ENCODE results near the gene TLCD4. TPM values are rescaled to one million over a fixed set of nuclear protein-coding genes. Genes with fewer than 3 reads are reported as not detected.
"Not testable (repeated sequence)": the region's sequence is repeated elsewhere in the genome, so short reads cannot be mapped to it uniquely, and the experiment has no call there.

TLCD4 gene
- total RNA-seq, 1 experiment from 2014 or later: 1.8 TPM

DNA sequence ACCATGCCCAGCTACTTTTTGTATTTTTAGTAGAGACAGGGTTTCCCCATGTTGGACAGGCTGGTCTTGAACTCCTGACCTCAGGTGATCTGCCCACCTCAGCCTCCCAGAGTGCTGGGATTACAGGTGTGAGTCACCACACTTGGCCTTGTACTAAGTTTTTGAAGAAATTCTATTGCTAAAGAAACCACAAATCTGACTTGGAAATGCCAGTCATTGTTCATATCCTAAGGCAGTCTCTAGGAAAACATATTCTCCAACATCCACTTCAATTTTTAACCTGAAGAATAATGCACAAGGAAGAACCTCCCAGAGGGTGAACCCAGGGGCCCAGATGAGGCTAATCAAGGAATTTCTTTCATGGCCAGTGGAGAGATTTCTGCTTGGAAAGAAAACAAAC is 24.3 kb upstream of the TLCD4 start:
- H3K18ac ChIP-seq (ENCODE audit: insufficient read length, low read depth, low read length); H3K79me2 ChIP-seq (ENCODE audit: insufficient read depth, low read length); H2AFZ ChIP-seq (ENCODE audit: low read length); H3K56ac ChIP-seq (ENCODE audit: insufficient read length, low read depth, low read length); H3K4me1 ChIP-seq (ENCODE audit: insufficient read depth, low read length); H2BK15ac ChIP-seq (ENCODE audit: low read depth, low read length); H3K9me3 ChIP-seq (ENCODE audit: control insufficient read depth, low read depth, low read length); H4K91ac ChIP-seq (ENCODE audit: insufficient read length, low read depth, low read length); H4K5ac ChIP-seq (ENCODE audit: insufficient read length, low read depth, low read length); H3K4me1 Mint-ChIP-seq; H3K4me3 Mint-ChIP-seq; H3K79me1 ChIP-seq (ENCODE audit: insufficient read depth, low read depth, low read length, poor library complexity, severe bottlenecking); H3K27me3 ChIP-seq (ENCODE audit: insufficient read depth, low read length); H3K23ac ChIP-seq (ENCODE audit: insufficient read length, low read depth, low read length); H2AK5ac ChIP-seq (ENCODE audit: insufficient read length, low read length); H2BK120ac ChIP-seq (ENCODE audit: low read depth, low read length, poor library complexity, severe bottlenecking); H3K27ac ChIP-seq (ENCODE audit: insufficient read length, low read depth, low read length); H2BK5ac ChIP-seq (ENCODE audit: insufficient read length, low read length); H3K14ac ChIP-seq (ENCODE audit: insufficient read depth, low read length); H3K23me2 ChIP-seq (ENCODE audit: insufficient read length, low read depth, low read length, poor library complexity, severe bottlenecking); H2BK12ac ChIP-seq (ENCODE audit: insufficient read length, low read depth, low read length); H3T11ph ChIP-seq (ENCODE audit: low read length); H3K4me2 ChIP-seq (ENCODE audit: insufficient read depth, insufficient read length, low read length); H3K27ac Mint-ChIP-seq; H2BK20ac ChIP-seq (ENCODE audit: low read depth, low read length, poor library complexity, severe bottlenecking); DNase-seq; H3K9ac ChIP-seq (ENCODE audit: extremely low read depth, insufficient read length, low read length); H3K27me3 Mint-ChIP-seq (ENCODE audit: low read depth); H4K8ac ChIP-seq (replicated peaks; ENCODE audit: insufficient read length, low read depth, low read length); H3K4ac ChIP-seq (ENCODE audit: low read depth, low read length); H4K20me1 ChIP-seq (ENCODE audit: control insufficient read depth, insufficient read depth, insufficient read length): not testable (repeated sequence)
- H3K36me3 Mint-ChIP-seq (ENCODE audit: insufficient read depth in 1 of 3, low read depth in 3 of 3): peaks cover 0 to 11% (median 0%) of the 10 kb centered on the region in 3 experiments; a peak in 3 of 7 replicates
- H3K9me3 Mint-ChIP-seq: peaks cover 2 to 11% of the 10 kb centered on the region in 2 experiments; a peak in 4 of 5 replicates

All from H9 (cell line).